ENCODE results near the gene LMX1A.

DNA sequence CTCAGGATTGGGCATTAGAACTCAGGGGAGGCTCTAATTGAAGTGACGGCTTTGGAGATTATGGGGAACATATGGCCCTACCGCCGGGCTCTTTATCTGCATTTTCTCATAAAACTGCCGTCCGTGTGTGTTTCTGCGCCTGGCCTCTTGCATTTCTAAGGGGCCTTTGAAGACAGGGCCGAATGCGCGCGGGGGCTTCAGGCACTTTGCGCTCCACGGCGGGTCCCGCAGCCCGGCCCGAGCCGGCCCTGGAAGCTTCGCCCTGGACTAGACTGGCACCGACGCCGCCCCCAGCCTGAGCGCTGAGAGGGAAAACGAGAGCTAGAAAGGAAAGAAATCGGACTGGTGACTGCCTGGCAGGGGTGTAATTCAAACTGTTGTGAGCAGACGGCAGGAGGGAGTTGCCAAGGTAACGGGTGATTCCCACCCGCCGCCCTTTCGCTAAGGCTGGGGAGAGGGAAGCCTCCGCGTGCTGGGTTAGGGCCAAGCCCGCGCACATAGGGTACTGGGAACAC is 120.7 kb downstream of the LMX1A start:
- TF ChIP-seq, protein P1, sequence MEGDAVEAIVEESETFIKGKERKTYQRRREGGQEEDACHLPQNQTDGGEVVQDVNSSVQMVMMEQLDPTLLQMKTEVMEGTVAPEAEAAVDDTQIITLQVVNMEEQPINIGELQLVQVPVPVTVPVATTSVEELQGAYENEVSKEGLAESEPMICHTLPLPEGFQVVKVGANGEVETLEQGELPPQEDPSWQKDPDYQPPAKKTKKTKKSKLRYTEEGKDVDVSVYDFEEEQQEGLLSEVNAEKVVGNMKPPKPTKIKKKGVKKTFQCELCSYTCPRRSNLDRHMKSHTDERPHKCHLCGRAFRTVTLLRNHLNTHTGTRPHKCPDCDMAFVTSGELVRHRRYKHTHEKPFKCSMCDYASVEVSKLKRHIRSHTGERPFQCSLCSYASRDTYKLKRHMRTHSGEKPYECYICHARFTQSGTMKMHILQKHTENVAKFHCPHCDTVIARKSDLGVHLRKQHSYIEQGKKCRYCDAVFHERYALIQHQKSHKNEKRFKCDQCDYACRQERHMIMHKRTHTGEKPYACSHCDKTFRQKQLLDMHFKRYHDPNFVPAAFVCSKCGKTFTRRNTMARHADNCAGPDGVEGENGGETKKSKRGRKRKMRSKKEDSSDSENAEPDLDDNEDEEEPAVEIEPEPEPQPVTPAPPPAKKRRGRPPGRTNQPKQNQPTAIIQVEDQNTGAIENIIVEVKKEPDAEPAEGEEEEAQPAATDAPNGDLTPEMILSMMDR (IDR thresholded peaks at IDR 0.05): no peak
- no peak for TF ChIP-seq POLR2AphosphoS5 (IDR thresholded peaks at IDR 0.05)
- TF ChIP-seq POLR2A (IDR thresholded peaks at IDR 0.05): no peak
- no peak for TF ChIP-seq EP300 (IDR thresholded peaks at IDR 0.05)

Measured in sigmoid colon (tissue), 4 donors.